Lower lobe of right lung (tissue), 2 donors: Measurements from ENCODE around the gene GNAZ. TPM values are rescaled to one million over a fixed set of nuclear protein-coding genes. Genes with fewer than 3 reads are reported as not detected.
A peak's percentile ranks its signal among the peaks of the same experiment; 100 is the strongest.

Source experiments
- ATAC-seq, 2 donors: fragments of 200-7000 bp; cut with Tn5 transposase; one replicate each; pipeline ENCODE4 v1.9.1; 2020 to 2022; ENCODE audit warnings: mild to moderate bottlenecking in 2 of 2, moderate library complexity in 2 of 2
- DNase-seq: peaks from one replicate; pipeline ENCODE4 v3.0.0-alpha.2; 2020
- H3K27ac ChIP-seq: fragments of 200-600 bp; one replicate; pipeline ENCODE4 v1.8.0; 2022
- H3K27me3 ChIP-seq: fragments of 200-600 bp; one replicate; pipeline ENCODE4 v1.8.0; 2022; ENCODE audit warnings: low read depth
- H3K36me3 ChIP-seq: fragments of 200-600 bp; one replicate; pipeline ENCODE4 v1.8.0; 2022; ENCODE audit warnings: mild to moderate bottlenecking
- H3K4me1 ChIP-seq: fragments of 200-600 bp; one replicate; pipeline ENCODE4 v1.8.0; 2022
- H3K4me3 ChIP-seq: fragments of 200-600 bp; one replicate; pipeline ENCODE4 v1.8.0; 2022; ENCODE audit warnings: mild to moderate bottlenecking
- H3K9me3 ChIP-seq: fragments of 200-600 bp; one replicate; pipeline ENCODE4 v1.8.0; 2022
- intact Hi-C: fragments of 100-400 bp; cut with DNase I; formaldehyde crosslinking; loops from one replicate; pipeline ENCODE4 v1.11.0; 2022
- total RNA-seq: library from RNA; stranded (reverse); fragmentation: NEBNext Ultra II Directional; extraction: Animal tissue kit (Norgen Biotek cat#: 25700); gene quantifications from one replicate; pipeline ENCODE4 v1.2.1, GENCODE V29; 2021
- TF ChIP-seq, protein P1 (sequence below): fragments of 200-600 bp; IDR thresholded peaks from one replicate; pipeline ENCODE4 v1.8.0; 2022; ENCODE audit warnings: antibody characterized with exemption, mild to moderate bottlenecking
- donor health status: DM: no; HTN: yes; CAD: no; lungs with severe emphysema.

Gene GNAZ
- total RNA-seq, 1 donor from 2014 or later, result 2.4 TPM

GRCh38 chr22:23106344-23106743 lies 36.0 kb downstream of the GNAZ start:
- Histone ChIP-seq H3K27ac (no peak overlapping the region), H3K36me3 (no peaks in the 10 kb centered on the region), H3K27me3 (no peaks in the 10 kb centered on the region), H3K4me1 (no peaks in the 10 kb centered on the region), H3K4me3 (no peak overlapping the region), H3K9me3 (no peaks in the 10 kb centered on the region)
- TF ChIP-seq, protein P1, sequence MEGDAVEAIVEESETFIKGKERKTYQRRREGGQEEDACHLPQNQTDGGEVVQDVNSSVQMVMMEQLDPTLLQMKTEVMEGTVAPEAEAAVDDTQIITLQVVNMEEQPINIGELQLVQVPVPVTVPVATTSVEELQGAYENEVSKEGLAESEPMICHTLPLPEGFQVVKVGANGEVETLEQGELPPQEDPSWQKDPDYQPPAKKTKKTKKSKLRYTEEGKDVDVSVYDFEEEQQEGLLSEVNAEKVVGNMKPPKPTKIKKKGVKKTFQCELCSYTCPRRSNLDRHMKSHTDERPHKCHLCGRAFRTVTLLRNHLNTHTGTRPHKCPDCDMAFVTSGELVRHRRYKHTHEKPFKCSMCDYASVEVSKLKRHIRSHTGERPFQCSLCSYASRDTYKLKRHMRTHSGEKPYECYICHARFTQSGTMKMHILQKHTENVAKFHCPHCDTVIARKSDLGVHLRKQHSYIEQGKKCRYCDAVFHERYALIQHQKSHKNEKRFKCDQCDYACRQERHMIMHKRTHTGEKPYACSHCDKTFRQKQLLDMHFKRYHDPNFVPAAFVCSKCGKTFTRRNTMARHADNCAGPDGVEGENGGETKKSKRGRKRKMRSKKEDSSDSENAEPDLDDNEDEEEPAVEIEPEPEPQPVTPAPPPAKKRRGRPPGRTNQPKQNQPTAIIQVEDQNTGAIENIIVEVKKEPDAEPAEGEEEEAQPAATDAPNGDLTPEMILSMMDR, result no peak
- DNase-seq (no peak), ATAC-seq (no peak)
- intact Hi-C loops, result no loop called here

DNA sequence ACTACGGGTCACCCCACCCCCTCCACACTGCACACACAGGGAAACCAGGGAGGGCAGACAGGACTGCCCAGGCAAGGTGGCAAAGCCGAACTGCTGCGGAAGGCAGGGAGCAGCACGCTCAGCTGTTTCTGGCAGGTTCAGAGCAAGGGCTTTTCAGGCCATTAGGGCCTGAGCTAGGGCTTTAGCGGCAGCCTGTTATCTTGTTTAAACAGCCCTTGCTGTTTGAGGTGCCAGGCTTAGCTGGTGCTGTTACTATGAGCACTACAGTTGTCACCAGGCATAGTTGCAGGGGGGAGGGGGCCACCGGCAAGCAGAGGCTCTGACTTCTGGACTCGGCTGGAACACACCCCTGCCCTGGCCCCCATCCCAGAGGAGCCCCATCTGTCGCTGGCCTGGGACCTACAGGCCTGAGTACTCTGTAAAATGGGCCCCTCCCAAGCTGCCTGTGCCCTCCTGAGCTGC lies 36.6 kb downstream of the GNAZ start:
- Histone ChIP-seq H3K36me3 (no peaks in the 10 kb centered on the region), H3K4me1 (no peaks in the 10 kb centered on the region), H3K9me3 (no peaks in the 10 kb centered on the region), H3K4me3 (no peak overlapping the region), H3K27me3 (no peaks in the 10 kb centered on the region), H3K27ac (no peak overlapping the region)
- DNase-seq (no peak), ATAC-seq (peak in 1 of 2 donors; percentile 4)
- TF ChIP-seq, protein P1, result no peak
- intact Hi-C loops, result no loop called here

GRCh38 chr22:23107487-23108248 lies 37.3 kb downstream of the GNAZ start:
- DNase-seq (no peak), ATAC-seq (no peak)
- no peaks in the 10 kb centered on the region for H3K27me3 ChIP-seq
- H3K9me3 ChIP-seq, result no peaks in the 10 kb centered on the region
- no peak overlapping the region for H3K4me3 ChIP-seq
- no peaks in the 10 kb centered on the region for H3K36me3 ChIP-seq
- TF ChIP-seq, protein P1, result no peak
- H3K4me1 ChIP-seq, result no peaks in the 10 kb centered on the region
- intact Hi-C loops, result no loop called here
- H3K27ac ChIP-seq, result no peak overlapping the region

GRCh38 chr22:23108249-23109078 lies 38.1 kb downstream of the GNAZ start:
- no peak overlapping the region for H3K4me3 ChIP-seq
- intact Hi-C loops, result no loop called here
- no peaks in the 10 kb centered on the region for H3K9me3 ChIP-seq
- ATAC-seq (no peak), DNase-seq (no peak)
- no peaks in the 10 kb centered on the region for H3K36me3 ChIP-seq
- H3K4me1 ChIP-seq, result no peaks in the 10 kb centered on the region
- H3K27ac ChIP-seq, result no peak overlapping the region
- no peaks in the 10 kb centered on the region for H3K27me3 ChIP-seq
- TF ChIP-seq, protein P1, result no peak

- H3K9me3 ChIP-seq, result no peaks in the 10 kb centered on the region
- H3K4me1 ChIP-seq, result no peaks in the 10 kb centered on the region
- no peak for DNase-seq
- H3K27me3 ChIP-seq, result no peaks in the 10 kb centered on the region
- intact Hi-C loops, result no loop called here
- TF ChIP-seq, protein P1, result no peak
- ATAC-seq, result no peak
- no peaks in the 10 kb centered on the region for H3K36me3 ChIP-seq
- no peak overlapping the region for H3K27ac ChIP-seq
- no peak overlapping the region for H3K4me3 ChIP-seq
Observed at GRCh38 chr22:23109079-23109347, 38.7 kb downstream of the GNAZ start.
